K562 (cell line): Measurements from ENCODE around the gene TLR3. TPM values are rescaled to one million over a fixed set of nuclear protein-coding genes. Genes with fewer than 3 reads are reported as not detected.

Experiments
- ATAC-seq: fragments of 200-7000 bp; cut with Tn5 transposase; 3 replicates; pipeline ENCODE4 v1.9.1; 2020; ENCODE audit warnings: moderate library complexity
- BruUV-seq: library from RNA; stranded (reverse); fragments of 400-500 nt; replicated peaks from 2 replicates; lab custom pipeline; 2021; lab: Mats Ljungman, UMichigan
- CTCF ChIA-PET: fragments of 300-600 bp; formaldehyde crosslinking; extraction: SDS; loops from one replicate; lab custom pipeline; 2021; ENCODE audit warnings: low intra/inter-chr PET ratio; lab: Yijun Ruan, JAX
- POLR2A ChIA-PET: fragments of 300-600, 350-650 bp; sonication (Branson Sonifier 250); formaldehyde crosslinking; extraction: SDS; loops from one replicate; lab custom pipeline; 2021; ENCODE audit warnings: antibody characterized with exemption, inconsistent platforms; lab: Yijun Ruan, JAX
- DNase-seq, 4 experiments: peaks; one replicate each; pipeline versions ENCODE4 v3.0.0 to v3.0.0-alpha.2; 2011 to 2018; ENCODE audit warnings: low spot score in 3 of 4, mixed read lengths in 3 of 4; ENCODE audit errors: extremely low read depth in 1 of 4
- FAIRE-seq: peaks from 2 replicates; lab custom pipeline; 2011; peaks lifted over from hg19 to GRCh38; lab: Jason Lieb, UNC
- H2AFZ ChIP-seq: 2 replicates; pipeline ENCODE4 v1.6.0; 2011; ENCODE audit warnings: low read depth, low read length, control low read depth, inconsistent platforms
- H3K27ac ChIP-seq: fragments of 200-600 bp; 3 replicates; pipeline ENCODE4 v1.8.0; 2011; ENCODE audit warnings: low read depth, mild to moderate bottlenecking, control low read depth, inconsistent platforms, low read length, moderate library complexity, mixed read lengths; ENCODE audit errors: extremely low read depth
- H3K27me3 ChIP-seq, 2 experiments: fragments of 300-600 bp in 1 of 2; 2 replicates in 1 of 2; 3 replicates in 1 of 2; pipeline versions ENCODE4 v1.6.0 to v1.8.0; 2011; ENCODE audit warnings: inconsistent platforms in 2 of 2, low read length in 2 of 2, mild to moderate bottlenecking in 1 of 2, mixed read lengths in 1 of 2, moderate library complexity in 1 of 2; ENCODE audit not compliant: control insufficient read depth in 2 of 2, insufficient read depth in 2 of 2
- H3K36me3 ChIP-seq: fragments of 300-600 bp; 3 replicates; pipeline ENCODE4 v1.8.0; 2011; ENCODE audit warnings: mild to moderate bottlenecking, low read length, inconsistent platforms; ENCODE audit not compliant: control insufficient read depth, insufficient read depth
- H3K4me1 ChIP-seq, 2 experiments: fragments of 200-600 bp in 1 of 2; replicated peaks in 1 of 2; 2 replicates in 1 of 2; 3 replicates in 1 of 2; pipeline versions ENCODE4 v1.5.1 to v1.8.0; 2011; ENCODE audit warnings: inconsistent platforms in 2 of 2, low read length in 2 of 2, mild to moderate bottlenecking in 1 of 2, mixed read lengths in 1 of 2, moderate library complexity in 1 of 2; ENCODE audit not compliant: control insufficient read depth in 2 of 2, insufficient read depth in 2 of 2
- H3K4me2 ChIP-seq: 2 replicates; pipeline ENCODE4 v1.6.1; 2011; ENCODE audit warnings: low read length, control low read depth, inconsistent platforms, mixed read lengths; ENCODE audit not compliant: insufficient read depth
- H3K4me3 ChIP-seq: fragments of 200-600 bp; sonication (generic), shearing (Covaris generic); 2 replicates; pipeline ENCODE4 v1.5.1; 2016; ENCODE audit warnings: control low read depth, inconsistent platforms
- H3K79me2 ChIP-seq: fragments of 200-600 bp; 3 replicates; pipeline ENCODE4 v1.8.0; 2011; ENCODE audit warnings: low read length, inconsistent platforms; ENCODE audit not compliant: control insufficient read depth, insufficient read depth
- H3K9ac ChIP-seq, 2 experiments: 2 replicates each; pipeline versions ENCODE4 v1.6.0 to v1.6.1; 2011; ENCODE audit warnings: low read depth in 2 of 2, low read length in 2 of 2, control low read depth in 1 of 2, inconsistent platforms in 1 of 2, mild to moderate bottlenecking in 1 of 2, mixed read lengths in 1 of 2; ENCODE audit not compliant: insufficient read depth in 1 of 2
- H3K9me1 ChIP-seq: one replicate; pipeline ENCODE4 v1.6.0; 2011; ENCODE audit warnings: inconsistent platforms, mild to moderate bottlenecking, low read length, moderate library complexity; ENCODE audit not compliant: control insufficient read depth, insufficient read depth
- H3K9me3 ChIP-seq: replicated peaks from 2 replicates; pipeline ENCODE4 v1.5.1; 2011; ENCODE audit warnings: low read depth, low read length, inconsistent platforms; ENCODE audit not compliant: control insufficient read depth, insufficient read depth
- H4K20me1 ChIP-seq: replicated peaks from 2 replicates; pipeline ENCODE4 v1.6.1; 2011; ENCODE audit warnings: low read length, inconsistent platforms, mixed read lengths; ENCODE audit not compliant: control insufficient read depth, insufficient read depth
- DIDO1 ChIP-seq: fragments of 450-650 bp; IDR thresholded peaks from 2 replicates; pipeline ENCODE4 v1.6.1; 2016; ENCODE audit warnings: low read depth, missing biosample characterization, missing genetic modification characterization
- ETV6 ChIP-seq, 3 experiments: fragments of 150-350 bp in 1 of 3; sonication (generic) in 1 of 3; formaldehyde crosslinking in 1 of 3; IDR thresholded peaks; 2 replicates each; pipeline versions ENCODE4 v1.6.1 to v1.8.0; 2014 to 2022; ENCODE audit warnings: borderline replicate concordance in 2 of 3, low read depth in 2 of 3, antibody characterized with exemption in 1 of 3, low read length in 1 of 3, mild to moderate bottlenecking in 1 of 3, missing genetic modification reagents in 1 of 3
- L3MBTL2 ChIP-seq: fragments of 450-650 bp; IDR thresholded peaks from 2 replicates; pipeline ENCODE4 v1.6.1; 2016; ENCODE audit warnings: mild to moderate bottlenecking, moderate library complexity
- POLR3G ChIP-seq: IDR thresholded peaks from 2 replicates; pipeline ENCODE4 v1.6.1; 2011; ENCODE audit not compliant: insufficient read length, insufficient replicate concordance; ENCODE audit errors: extremely low read depth
- RFX7 ChIP-seq: fragments of 250-450 bp; sonication (Bioruptor Pico); IDR thresholded peaks from 2 replicates; pipeline ENCODE4 v1.5.1; 2021; ENCODE audit warnings: mild to moderate bottlenecking
- SIN3A ChIP-seq, 2 experiments: fragments of 150-350 bp in 1 of 2; IDR thresholded peaks; 2 replicates each; pipeline ENCODE4 v1.6.1; 2011 to 2016; ENCODE audit warnings: borderline replicate concordance in 2 of 2, low read depth in 2 of 2, low read length in 2 of 2, mild to moderate bottlenecking in 2 of 2, moderate library complexity in 2 of 2; ENCODE audit not compliant: control insufficient read depth in 1 of 2
- SNRNP70 ChIP-seq: fragments of 200-400 bp; formaldehyde crosslinking; optimal IDR thresholded peaks from 2 replicates; pipeline ENCODE3; 2017; ENCODE audit warnings: low read depth, low read length
- TCFL5 ChIP-seq: fragments of 250-450 bp; sonication (Bioruptor Pico); conservative IDR thresholded peaks from 2 replicates; pipeline ENCODE4 v1.6.1; 2021; ENCODE audit warnings: mild to moderate bottlenecking, moderate library complexity, matching md5 sums
- ZNF224 ChIP-seq: sonication (generic); formaldehyde crosslinking; IDR thresholded peaks from 2 replicates; pipeline ENCODE4 v1.8.0; 2022; ENCODE audit warnings: mild to moderate bottlenecking, missing genetic modification reagents
- ZNF445 ChIP-seq: fragments of 250-450 bp; sonication (Bioruptor Pico); IDR thresholded peaks from 2 replicates; pipeline ENCODE4 v1.4.0; 2020; ENCODE audit warnings: low read depth, mild to moderate bottlenecking, moderate library complexity
- WGBS: fragments of 100-300 bp; shearing (Covaris generic); methylation state at CpG from one replicate; pipeline ENCODE4 v1.1.6; 2016; ENCODE audit warnings: low coverage, mixed read lengths; ENCODE audit not compliant: insufficient coverage; ENCODE audit errors: missing lambda C conversion rate; 5-methylcytosine and 5-hydroxymethylcytosine counted together
- in situ Hi-C: fragments of 300-500 bp; cut with MboI; formaldehyde crosslinking; loops from 4 replicates; pipeline ENCODE4 v1.15.0; 2018; ENCODE audit warnings: inconsistent platforms, mixed read lengths
- intact Hi-C: fragments of 100-400 bp; cut with micrococcal nuclease; formaldehyde crosslinking; loops from 2 replicates; pipeline ENCODE4 v1.14.2; 2022
- polyA plus RNA-seq, 8 experiments: library from polyadenylated mRNA; depleted of rRNA in 4 of 8; stranded (reverse) in 5 of 8; unstranded in 3 of 8; fragments of >200 nt; fragmentation: Nextera tagmentation in 2 of 8; fragmentation: Illumina TruSeq in 1 of 8; extraction: Ambion mirVana in 2 of 8; extraction: Trizol in 1 of 8; gene quantifications; 2 replicates each; pipeline versions ENCODE4 v1.2.1 to v1.2.3, GENCODE V29; 2011 to 2014; ENCODE audit warnings: inconsistent platforms in 1 of 8, missing spikeins in 1 of 8
- total RNA-seq, 7 experiments: library from RNA; depleted of rRNA in 6 of 7; stranded (reverse); fragments of >200 nt in 6 of 7; fragmentation: Illumina TruSeq in 2 of 7; extraction: Trizol in 2 of 7; gene quantifications; 2 replicates each; pipeline versions ENCODE4 v1.2.1 to v1.2.3, GENCODE V29; 2011 to 2021; ENCODE audit warnings: low replicate concordance in 1 of 7
- TF ChIP-seq, protein P1 (sequence below): fragments of 450-650 bp; IDR thresholded peaks from 2 replicates; pipeline ENCODE4 v1.6.1; 2017; ENCODE audit warnings: antibody characterized with exemption
- TF ChIP-seq, protein P2 (sequence below): fragments of 250-450 bp; sonication (Bioruptor Pico); IDR thresholded peaks from 2 replicates; pipeline ENCODE4 v1.4.0; 2020
- TF ChIP-seq, protein P3 (sequence below): fragments of 450-650 bp; formaldehyde crosslinking; IDR thresholded peaks from 2 replicates; pipeline ENCODE4 v1.4.0; 2022; ENCODE audit warnings: mild to moderate bottlenecking, moderate library complexity
- TF ChIP-seq, protein P4 (sequence below): IDR thresholded peaks from 2 replicates; pipeline ENCODE4 v1.6.1; 2011; ENCODE audit warnings: borderline replicate concordance, low read depth, mild to moderate bottlenecking, moderate library complexity, low read length; ENCODE audit not compliant: insufficient read depth, poor library complexity, severe bottlenecking

Gene TLR3
- total and polyA plus RNA-seq, 9 of the 15 experiments (the other 6 are each of a cell fraction or from before 2014, with no cell fraction given), result 0.01 TPM; not detected in 8

DNA sequence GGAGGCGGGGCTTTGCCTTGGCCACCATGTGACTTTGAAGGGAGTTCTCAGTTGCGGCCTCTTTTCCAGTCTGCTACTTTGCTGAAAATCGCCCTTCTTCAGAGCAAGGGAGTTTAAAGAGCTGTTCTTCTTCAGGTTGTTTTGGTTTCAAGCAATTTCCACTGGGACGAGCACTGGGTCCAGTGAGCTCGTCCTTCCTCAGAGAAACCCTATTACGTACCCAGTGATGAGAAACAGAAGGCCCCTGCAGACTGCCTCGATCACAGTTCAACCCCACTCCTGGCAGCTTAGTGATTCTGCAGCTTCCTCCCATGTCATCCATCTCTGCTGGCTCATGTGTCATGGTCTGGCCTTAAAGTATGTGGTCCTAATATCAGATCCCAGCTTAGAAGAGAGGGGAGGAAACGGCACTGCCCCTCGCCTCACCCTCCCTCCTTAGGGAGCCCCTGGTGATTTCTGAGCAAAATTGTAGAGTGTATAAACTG, 27.8 kb downstream of the TLR3 start (continued):
- TF ChIP-seq SIN3A (IDR thresholded peaks at IDR 0.05; ENCODE audit: borderline replicate concordance in 2 of 2, control insufficient read depth in 1 of 2, low read depth in 2 of 2, low read length in 2 of 2), result no peak
- TF ChIP-seq ZNF445 (CRISPR knock-in tag), result no peak
- TF ChIP-seq RFX7 (CRISPR knock-in tag), result no peak

DNA sequence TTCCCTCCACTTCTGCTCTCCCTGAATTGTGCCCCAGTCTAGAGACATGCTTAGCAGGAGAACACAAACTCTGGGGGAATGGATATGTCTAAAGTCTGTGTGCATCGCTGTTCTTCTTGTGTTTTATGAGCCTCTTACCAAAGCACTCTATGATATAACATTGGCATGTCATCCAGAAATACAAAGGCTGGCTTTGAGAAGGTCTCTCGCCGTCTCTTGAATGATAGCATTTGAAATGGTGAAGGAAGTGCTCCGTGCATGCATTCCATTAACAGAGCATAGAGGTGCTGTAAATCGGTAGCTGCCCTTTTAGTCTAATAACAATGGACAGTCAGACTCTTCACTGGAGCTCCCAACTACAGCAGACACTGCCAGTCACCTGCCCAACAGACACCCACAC, 28.4 kb downstream of the TLR3 start:
- Histone ChIP-seq H3K27ac (no peak overlapping the region), H4K20me1 (no peaks in the 10 kb centered on the region; the same call in 1 of the 2 replicates), H3K36me3 (no peaks in the 10 kb centered on the region), H3K9me1 (no peaks in the 10 kb centered on the region), H3K9ac (no peak overlapping the region), H3K27me3 (peaks cover 19 to 58% of the 10 kb centered on the region in 2 experiments; a peak in 4 of 5 replicates), H3K9me3 (no peaks in the 10 kb centered on the region), H2AFZ (no peak overlapping the region), H3K4me1 (no peaks in the 10 kb centered on the region), H3K4me3 (no peak overlapping the region), H3K79me2 (no peaks in the 10 kb centered on the region), H3K4me2 (no peak overlapping the region)
- intact Hi-C loops, result no loop called here
- 0% methylated on average over 5 of the region's 5 CpGs for WGBS
- ATAC-seq (no peak), DNase-seq (no peak), FAIRE-seq (no peak)
- CTCF ChIA-PET, result no interaction called here
- POLR2A ChIA-PET, result no interaction called here
- in situ Hi-C loops, result no loop called here
- BruUV-seq, result no TSS peak
- no peak for TF ChIP-seq TCFL5
- TF ChIP-seq, protein P1, sequence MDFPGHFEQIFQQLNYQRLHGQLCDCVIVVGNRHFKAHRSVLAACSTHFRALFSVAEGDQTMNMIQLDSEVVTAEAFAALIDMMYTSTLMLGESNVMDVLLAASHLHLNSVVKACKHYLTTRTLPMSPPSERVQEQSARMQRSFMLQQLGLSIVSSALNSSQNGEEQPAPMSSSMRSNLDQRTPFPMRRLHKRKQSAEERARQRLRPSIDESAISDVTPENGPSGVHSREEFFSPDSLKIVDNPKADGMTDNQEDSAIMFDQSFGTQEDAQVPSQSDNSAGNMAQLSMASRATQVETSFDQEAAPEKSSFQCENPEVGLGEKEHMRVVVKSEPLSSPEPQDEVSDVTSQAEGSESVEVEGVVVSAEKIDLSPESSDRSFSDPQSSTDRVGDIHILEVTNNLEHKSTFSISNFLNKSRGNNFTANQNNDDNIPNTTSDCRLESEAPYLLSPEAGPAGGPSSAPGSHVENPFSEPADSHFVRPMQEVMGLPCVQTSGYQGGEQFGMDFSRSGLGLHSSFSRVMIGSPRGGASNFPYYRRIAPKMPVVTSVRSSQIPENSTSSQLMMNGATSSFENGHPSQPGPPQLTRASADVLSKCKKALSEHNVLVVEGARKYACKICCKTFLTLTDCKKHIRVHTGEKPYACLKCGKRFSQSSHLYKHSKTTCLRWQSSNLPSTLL, result no peak
- TF ChIP-seq, protein P2, sequence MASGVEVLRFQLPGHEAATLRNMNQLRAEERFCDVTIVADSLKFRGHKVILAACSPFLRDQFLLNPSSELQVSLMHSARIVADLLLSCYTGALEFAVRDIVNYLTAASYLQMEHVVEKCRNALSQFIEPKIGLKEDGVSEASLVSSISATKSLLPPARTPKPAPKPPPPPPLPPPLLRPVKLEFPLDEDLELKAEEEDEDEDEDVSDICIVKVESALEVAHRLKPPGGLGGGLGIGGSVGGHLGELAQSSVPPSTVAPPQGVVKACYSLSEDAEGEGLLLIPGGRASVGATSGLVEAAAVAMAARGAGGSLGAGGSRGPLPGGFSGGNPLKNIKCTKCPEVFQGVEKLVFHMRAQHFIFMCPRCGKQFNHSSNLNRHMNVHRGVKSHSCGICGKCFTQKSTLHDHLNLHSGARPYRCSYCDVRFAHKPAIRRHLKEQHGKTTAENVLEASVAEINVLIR (CRISPR knock-in tag), result no peak
- TF ChIP-seq, protein P3, sequence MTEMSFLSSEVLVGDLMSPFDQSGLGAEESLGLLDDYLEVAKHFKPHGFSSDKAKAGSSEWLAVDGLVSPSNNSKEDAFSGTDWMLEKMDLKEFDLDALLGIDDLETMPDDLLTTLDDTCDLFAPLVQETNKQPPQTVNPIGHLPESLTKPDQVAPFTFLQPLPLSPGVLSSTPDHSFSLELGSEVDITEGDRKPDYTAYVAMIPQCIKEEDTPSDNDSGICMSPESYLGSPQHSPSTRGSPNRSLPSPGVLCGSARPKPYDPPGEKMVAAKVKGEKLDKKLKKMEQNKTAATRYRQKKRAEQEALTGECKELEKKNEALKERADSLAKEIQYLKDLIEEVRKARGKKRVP (CRISPR knock-in tag), result no peak
- TF ChIP-seq ETV6 (IDR thresholded peaks at IDR 0.05; ENCODE audit: borderline replicate concordance in 1 of 2, low read depth in 2 of 2, low read length in 1 of 2), result no peak
- no peak for TF ChIP-seq ETV6 (CRISPR knock-in tag; IDR thresholded peaks at IDR 0.05; ENCODE audit: borderline replicate concordance)
- TF ChIP-seq, protein P4, sequence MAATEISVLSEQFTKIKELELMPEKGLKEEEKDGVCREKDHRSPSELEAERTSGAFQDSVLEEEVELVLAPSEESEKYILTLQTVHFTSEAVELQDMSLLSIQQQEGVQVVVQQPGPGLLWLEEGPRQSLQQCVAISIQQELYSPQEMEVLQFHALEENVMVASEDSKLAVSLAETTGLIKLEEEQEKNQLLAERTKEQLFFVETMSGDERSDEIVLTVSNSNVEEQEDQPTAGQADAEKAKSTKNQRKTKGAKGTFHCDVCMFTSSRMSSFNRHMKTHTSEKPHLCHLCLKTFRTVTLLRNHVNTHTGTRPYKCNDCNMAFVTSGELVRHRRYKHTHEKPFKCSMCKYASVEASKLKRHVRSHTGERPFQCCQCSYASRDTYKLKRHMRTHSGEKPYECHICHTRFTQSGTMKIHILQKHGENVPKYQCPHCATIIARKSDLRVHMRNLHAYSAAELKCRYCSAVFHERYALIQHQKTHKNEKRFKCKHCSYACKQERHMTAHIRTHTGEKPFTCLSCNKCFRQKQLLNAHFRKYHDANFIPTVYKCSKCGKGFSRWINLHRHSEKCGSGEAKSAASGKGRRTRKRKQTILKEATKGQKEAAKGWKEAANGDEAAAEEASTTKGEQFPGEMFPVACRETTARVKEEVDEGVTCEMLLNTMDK, result no peak
- no peak for TF ChIP-seq L3MBTL2
- no peak for TF ChIP-seq DIDO1 (tag)
- no peak for TF ChIP-seq POLR3G
- no peak for TF ChIP-seq SNRNP70
- no peak for TF ChIP-seq ZNF224
